ENCODE measurements around the gene PLXNA2.
A peak's percentile ranks its signal among the peaks of the same experiment; 100 is the strongest.

The PLXNA2 gene

DNA sequence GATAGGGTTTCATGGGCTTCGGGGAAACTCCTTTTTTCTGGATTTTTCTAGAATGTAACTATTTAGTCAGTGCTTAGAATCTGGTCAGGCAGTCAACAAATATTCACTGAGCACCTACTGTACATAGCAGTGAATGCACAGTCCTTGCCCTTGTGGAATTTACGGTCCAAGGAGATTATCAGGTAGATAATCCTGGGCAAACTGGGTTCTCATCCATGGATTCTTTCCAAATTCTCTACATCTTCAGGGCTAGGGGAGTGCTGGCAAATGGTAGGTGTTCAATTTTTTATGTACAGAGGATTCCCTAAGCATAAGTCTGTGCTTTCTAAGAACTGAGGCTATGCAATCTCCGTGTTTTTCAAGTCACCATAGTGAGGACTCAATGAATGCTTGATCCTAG, 192.5 kb downstream of the PLXNA2 start:
- Histone ChIP-seq H3K27ac (ENCODE audit: low read length) (no peak overlapping the region), H3K9me3 (ENCODE audit: control insufficient read depth in 1 of 2, low read length in 2 of 2) (no peaks in the 10 kb centered on the region), H3K4me1 (ENCODE audit: control insufficient read depth in 1 of 2, insufficient read depth in 2 of 2, low read length in 2 of 2) (peaks cover 9 to 18% of the 10 kb centered on the region in 2 donors), H3K36me3 (ENCODE audit: control insufficient read depth in 1 of 2, insufficient read depth in 2 of 2, low read length in 2 of 2) (peaks cover 36 to 56% of the 10 kb centered on the region in 2 donors), H3K27me3 (ENCODE audit: low read depth, low read length) (no peaks in the 10 kb centered on the region), H3K4me3 (ENCODE audit: low read depth in 1 of 2, low read length in 2 of 2) (no peak overlapping the region)

DNA sequence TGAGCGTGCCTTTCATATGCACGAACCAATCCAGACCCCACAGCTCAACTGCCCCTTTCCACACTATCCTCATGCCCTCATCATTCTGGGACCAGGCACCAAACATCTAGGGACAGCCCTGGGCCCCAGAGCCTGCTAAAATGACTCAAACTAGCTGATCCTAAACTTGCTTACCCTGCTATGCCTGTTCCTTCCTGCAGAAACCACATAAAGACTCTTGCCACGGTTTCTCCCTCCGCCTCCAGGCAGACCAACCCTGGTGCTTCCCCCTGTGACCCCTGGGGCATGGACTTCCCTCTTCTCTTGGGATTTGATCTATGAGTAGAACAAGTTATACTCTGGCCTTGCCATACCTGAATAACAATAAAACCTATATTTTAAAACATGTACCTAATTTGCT, 195.3 kb downstream of the PLXNA2 start:
- Histone ChIP-seq H3K9me3 (ENCODE audit: control insufficient read depth in 1 of 2, low read length in 2 of 2) (no peaks in the 10 kb centered on the region), H3K4me3 (ENCODE audit: low read depth in 1 of 2, low read length in 2 of 2) (no peak overlapping the region), H3K27me3 (ENCODE audit: low read depth, low read length) (no peaks in the 10 kb centered on the region), H3K4me1 (ENCODE audit: control insufficient read depth in 1 of 2, insufficient read depth in 2 of 2, low read length in 2 of 2) (peaks cover 9 to 30% of the 10 kb centered on the region in 2 donors), H3K36me3 (ENCODE audit: control insufficient read depth in 1 of 2, insufficient read depth in 2 of 2, low read length in 2 of 2) (peaks cover 47% of the 10 kb centered on the region in 2 donors), H3K27ac (ENCODE audit: low read length) (no peak overlapping the region)

DNA sequence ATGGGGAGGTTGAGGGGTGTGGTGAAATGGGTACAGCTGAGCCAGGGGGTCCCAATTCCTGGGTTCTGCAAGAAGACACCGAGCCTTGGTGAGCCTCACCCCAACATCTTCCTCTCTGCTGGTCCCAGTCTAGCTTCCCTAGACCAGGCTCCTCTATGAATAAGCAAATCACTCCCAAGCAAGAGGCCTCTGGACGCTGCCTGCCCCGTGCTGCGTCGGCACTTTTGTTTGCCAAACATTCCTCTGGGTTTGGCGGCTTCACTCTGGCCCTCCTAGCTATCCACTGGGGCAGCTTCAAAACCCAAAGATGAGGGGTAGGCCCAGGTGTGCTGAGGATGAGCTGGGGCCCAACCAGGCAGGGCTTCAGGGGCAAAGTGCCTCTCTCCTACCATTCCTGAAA, 196.2 kb downstream of the PLXNA2 start:
- H3K9me3 ChIP-seq (ENCODE audit: control insufficient read depth in 1 of 2, low read length in 2 of 2), result no peaks in the 10 kb centered on the region
- H3K36me3 ChIP-seq (ENCODE audit: control insufficient read depth in 1 of 2, insufficient read depth in 2 of 2, low read length in 2 of 2), result peaks cover 43 to 47% of the 10 kb centered on the region in 2 donors
- H3K4me3 ChIP-seq (ENCODE audit: low read depth in 1 of 2, low read length in 2 of 2), result no peak overlapping the region
- H3K27me3 ChIP-seq (ENCODE audit: low read depth, low read length), result no peaks in the 10 kb centered on the region
- peak overlapping the region; percentile 54 for H3K27ac ChIP-seq (ENCODE audit: low read length)
- H3K4me1 ChIP-seq (ENCODE audit: control insufficient read depth in 1 of 2, insufficient read depth in 2 of 2, low read length in 2 of 2), result peaks cover 9 to 30% of the 10 kb centered on the region in 2 donors

DNA sequence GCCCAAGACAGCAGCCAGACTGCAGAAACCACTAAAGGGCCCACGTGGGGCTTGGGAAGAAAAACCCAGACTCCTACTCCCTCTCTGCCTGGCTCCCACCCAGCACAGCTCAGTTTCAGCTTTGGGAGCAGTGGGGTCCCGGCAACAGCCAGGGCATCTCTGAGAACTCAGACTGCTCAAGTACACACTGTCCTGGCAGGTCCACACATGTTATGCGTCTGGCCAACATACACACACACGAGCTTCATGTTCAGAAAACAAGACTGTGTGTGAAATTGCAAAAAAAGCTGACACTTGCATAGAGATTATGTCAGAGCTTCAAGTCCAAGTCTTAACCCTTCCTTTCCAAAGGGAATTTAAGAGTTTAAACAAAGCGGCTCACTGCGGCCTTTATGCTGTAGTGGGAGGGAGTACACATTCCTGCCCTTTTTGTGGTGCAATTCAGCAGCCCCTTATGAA, 196.7 kb downstream of the PLXNA2 start:
- peak overlapping the region; percentile 54 for H3K27ac ChIP-seq (ENCODE audit: low read length)
- H3K27me3 ChIP-seq (ENCODE audit: low read depth, low read length), result no peaks in the 10 kb centered on the region
- H3K9me3 ChIP-seq (ENCODE audit: control insufficient read depth in 1 of 2, low read length in 2 of 2), result no peaks in the 10 kb centered on the region
- H3K36me3 ChIP-seq (ENCODE audit: control insufficient read depth in 1 of 2, insufficient read depth in 2 of 2, low read length in 2 of 2), result peaks cover 43 to 47% of the 10 kb centered on the region in 2 donors
- no peak overlapping the region for H3K4me3 ChIP-seq (ENCODE audit: low read depth in 1 of 2, low read length in 2 of 2)
- peaks cover 9 to 30% of the 10 kb centered on the region in 2 donors for H3K4me1 ChIP-seq (ENCODE audit: control insufficient read depth in 1 of 2, insufficient read depth in 2 of 2, low read length in 2 of 2)

DNA sequence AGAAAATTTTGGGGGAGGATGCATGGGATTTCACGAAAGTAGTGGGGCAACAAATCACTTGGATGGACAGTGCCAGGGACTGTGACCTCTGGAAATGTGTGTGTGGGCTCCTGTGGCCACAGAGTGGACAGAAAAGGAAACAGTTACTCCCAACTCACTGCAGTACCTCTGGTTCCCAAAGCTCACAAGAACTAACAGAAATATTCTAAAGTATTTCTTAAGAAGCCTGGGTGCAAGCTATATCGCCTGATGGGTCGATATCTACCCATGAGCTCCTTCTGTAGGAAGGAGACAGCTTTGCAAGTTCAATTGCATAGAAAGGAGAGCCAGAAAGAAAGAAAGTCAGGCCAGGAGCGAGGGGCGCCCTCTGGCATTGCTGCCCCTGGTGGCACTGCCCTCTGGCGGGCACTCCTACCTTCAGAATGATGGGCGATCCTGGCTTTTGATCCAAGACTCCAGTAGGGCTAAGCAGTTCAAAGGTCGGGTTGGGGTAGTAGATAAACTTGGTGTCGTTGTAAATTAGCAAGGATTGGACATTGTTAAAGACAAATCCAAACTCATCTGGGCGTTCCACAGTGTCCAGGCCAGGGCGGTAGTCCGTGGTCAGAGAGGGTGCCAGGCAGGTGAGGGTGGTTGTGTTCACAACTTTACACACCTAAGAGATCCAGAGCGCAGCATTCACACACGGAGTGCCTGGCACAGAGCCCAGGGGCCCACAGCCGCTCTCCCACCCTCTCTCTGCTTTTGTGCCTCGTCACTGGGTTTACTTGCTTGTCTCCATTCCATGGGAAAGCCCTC, 198.5 kb downstream of the PLXNA2 start:
- H3K27ac ChIP-seq (ENCODE audit: low read length), result peak overlapping the region; percentile 10
- peaks cover 36 to 50% of the 10 kb centered on the region in 2 donors for H3K36me3 ChIP-seq (ENCODE audit: control insufficient read depth in 1 of 2, insufficient read depth in 2 of 2, low read length in 2 of 2)
- H3K9me3 ChIP-seq (ENCODE audit: control insufficient read depth in 1 of 2, low read length in 2 of 2), result no peaks in the 10 kb centered on the region
- peaks cover 9 to 30% of the 10 kb centered on the region in 2 donors for H3K4me1 ChIP-seq (ENCODE audit: control insufficient read depth in 1 of 2, insufficient read depth in 2 of 2, low read length in 2 of 2)
- H3K4me3 ChIP-seq (ENCODE audit: low read depth in 1 of 2, low read length in 2 of 2), result no peak overlapping the region
- H3K27me3 ChIP-seq (ENCODE audit: low read depth, low read length), result no peaks in the 10 kb centered on the region

DNA sequence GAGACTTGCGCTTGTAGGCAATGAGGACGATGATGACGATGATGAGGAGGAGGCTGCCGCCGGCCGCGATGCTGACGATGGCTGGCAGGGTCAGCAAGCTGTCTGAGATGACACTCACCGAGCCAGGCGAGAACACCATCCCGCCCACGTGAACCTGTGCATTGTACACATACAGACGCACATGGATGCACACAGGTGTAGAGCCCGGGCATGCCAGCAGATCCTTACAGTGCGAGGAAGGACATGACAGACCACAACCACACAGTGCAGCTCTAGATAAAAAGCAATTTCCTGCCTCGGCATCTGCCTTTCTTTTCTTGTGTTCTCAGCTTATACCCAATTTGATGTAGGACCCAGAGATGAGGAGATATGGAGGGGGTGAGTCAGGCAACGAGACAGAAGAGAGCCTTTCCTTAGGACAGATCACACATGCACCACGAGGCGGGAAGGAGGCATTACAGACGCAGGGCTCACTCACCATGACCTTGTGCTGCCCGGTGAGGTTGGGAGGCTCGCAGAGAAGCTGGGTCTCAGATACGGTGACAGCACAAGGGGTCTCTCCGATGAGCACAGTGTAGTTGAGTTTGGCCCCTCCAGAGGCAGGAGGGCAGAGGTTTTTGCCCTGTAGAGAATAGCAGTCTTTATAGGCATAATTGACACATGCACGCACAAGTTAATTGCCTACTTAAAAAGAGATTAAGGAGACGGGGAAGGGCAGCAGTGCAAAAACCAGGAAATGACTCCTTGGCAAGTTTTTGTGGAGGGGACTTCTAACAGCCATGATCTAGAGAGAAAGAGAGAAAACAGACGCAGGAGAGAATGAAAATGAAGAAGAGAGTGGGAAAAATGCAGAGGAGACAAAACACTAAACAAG, 199.4 kb downstream of the PLXNA2 start:
- Histone ChIP-seq H3K4me1 (ENCODE audit: control insufficient read depth in 1 of 2, insufficient read depth in 2 of 2, low read length in 2 of 2) (peaks cover 9 to 30% of the 10 kb centered on the region in 2 donors), H3K27ac (ENCODE audit: low read length) (no peak overlapping the region), H3K4me3 (ENCODE audit: low read depth in 1 of 2, low read length in 2 of 2) (no peak overlapping the region), H3K27me3 (ENCODE audit: low read depth, low read length) (no peaks in the 10 kb centered on the region), H3K9me3 (ENCODE audit: control insufficient read depth in 1 of 2, low read length in 2 of 2) (no peaks in the 10 kb centered on the region), H3K36me3 (ENCODE audit: control insufficient read depth in 1 of 2, insufficient read depth in 2 of 2, low read length in 2 of 2) (peaks cover 44 to 57% of the 10 kb centered on the region in 2 donors)

DNA sequence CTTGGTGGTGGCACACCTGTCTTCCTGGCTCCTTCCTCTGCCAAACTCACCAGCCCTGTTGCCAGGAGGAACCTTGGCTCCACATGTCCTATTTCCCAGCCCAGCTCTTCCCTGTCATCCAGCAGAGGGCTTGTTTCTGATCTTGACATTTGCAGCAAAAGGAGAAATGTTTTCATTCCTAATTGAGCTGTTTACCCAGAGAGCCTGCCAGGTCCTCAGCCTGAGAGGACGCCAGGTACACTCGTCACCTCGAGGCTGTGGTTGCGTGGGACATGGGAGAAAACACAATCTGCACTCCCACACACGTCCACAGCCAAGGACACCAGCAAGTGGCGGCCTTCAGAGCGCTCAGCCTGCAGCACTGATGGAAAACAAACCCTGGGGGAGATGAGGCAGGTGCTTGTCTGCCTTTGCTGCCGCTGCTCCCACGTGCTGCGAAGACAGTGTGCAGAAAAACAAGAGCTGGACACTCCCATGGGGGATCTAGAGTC, 200.4 kb downstream of the PLXNA2 start:
- no peaks in the 10 kb centered on the region for H3K27me3 ChIP-seq (ENCODE audit: low read depth, low read length)
- H3K9me3 ChIP-seq (ENCODE audit: control insufficient read depth in 1 of 2, low read length in 2 of 2), result no peaks in the 10 kb centered on the region
- H3K36me3 ChIP-seq (ENCODE audit: control insufficient read depth in 1 of 2, insufficient read depth in 2 of 2, low read length in 2 of 2), result peaks cover 41 to 66% of the 10 kb centered on the region in 2 donors

DNA sequence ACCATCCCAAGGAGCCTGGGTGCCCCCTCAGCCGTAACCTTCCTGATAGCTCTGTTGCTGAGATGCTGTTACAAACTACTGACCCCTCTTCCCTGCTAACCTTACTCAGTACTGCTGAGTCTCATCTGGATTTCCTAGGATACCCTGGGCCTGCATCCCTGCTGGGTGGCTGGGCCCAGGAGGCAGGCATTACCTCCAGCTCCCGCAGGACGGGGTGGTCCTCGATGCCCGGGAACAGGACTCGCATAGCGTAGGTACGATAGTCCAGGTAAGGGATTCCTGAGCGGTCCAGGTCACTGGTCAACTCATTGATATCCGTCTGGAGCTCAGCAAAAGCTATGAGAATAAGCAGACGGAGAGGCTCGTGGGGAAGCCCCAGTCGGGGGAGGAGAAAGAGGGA, 201.3 kb downstream of the PLXNA2 start:
- peaks cover 44 to 74% of the 10 kb centered on the region in 2 donors for H3K36me3 ChIP-seq (ENCODE audit: control insufficient read depth in 1 of 2, insufficient read depth in 2 of 2, low read length in 2 of 2)
- no peaks in the 10 kb centered on the region for H3K27me3 ChIP-seq (ENCODE audit: low read depth, low read length)
- H3K4me3 ChIP-seq (ENCODE audit: low read depth in 1 of 2, low read length in 2 of 2), result no peak overlapping the region
- no peak overlapping the region for H3K27ac ChIP-seq (ENCODE audit: low read length)
- H3K4me1 ChIP-seq (ENCODE audit: control insufficient read depth in 1 of 2, insufficient read depth in 2 of 2, low read length in 2 of 2), result peaks cover 6 to 23% of the 10 kb centered on the region in 2 donors
- no peaks in the 10 kb centered on the region for H3K9me3 ChIP-seq (ENCODE audit: control insufficient read depth in 1 of 2, low read length in 2 of 2)

More for the DNA sequence above, 200.4 kb downstream of the PLXNA2 start:
- no peak overlapping the region for H3K4me3 ChIP-seq (ENCODE audit: low read depth in 1 of 2, low read length in 2 of 2)
- peaks cover 9 to 30% of the 10 kb centered on the region in 2 donors for H3K4me1 ChIP-seq (ENCODE audit: control insufficient read depth in 1 of 2, insufficient read depth in 2 of 2, low read length in 2 of 2)
- H3K27ac ChIP-seq (ENCODE audit: low read length), result no peak overlapping the region

DNA sequence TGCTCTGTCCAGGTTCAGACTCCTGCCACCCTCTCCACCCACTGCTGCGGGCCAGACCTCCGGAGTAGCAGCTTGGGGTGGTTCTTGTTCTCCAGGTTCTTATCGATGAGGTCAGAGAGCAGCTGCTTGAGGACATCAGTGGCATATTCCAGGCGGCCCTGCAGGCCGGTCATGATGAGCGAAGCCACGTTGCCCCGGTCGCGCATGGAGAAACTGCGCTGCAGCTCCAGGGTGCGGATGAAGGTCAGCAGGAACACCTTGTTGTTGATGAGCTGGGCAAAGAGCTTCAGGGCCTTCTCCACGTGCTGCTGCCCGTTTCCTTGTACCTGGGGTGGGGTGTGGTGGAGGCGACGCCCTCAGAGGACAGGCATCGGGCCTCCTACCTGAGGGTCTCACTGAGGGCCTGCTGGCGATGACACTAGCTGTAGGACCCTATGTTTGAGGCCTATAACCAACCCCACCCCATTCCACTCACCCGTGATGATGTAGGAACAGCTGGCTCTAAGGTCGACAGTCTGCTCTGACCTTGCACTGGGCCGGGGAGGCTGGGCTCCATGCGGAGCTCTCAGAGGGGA, 202.1 kb downstream of the PLXNA2 start:
- peaks cover 0 to 16% of the 10 kb centered on the region in 2 donors for H3K4me1 ChIP-seq (ENCODE audit: control insufficient read depth in 1 of 2, insufficient read depth in 2 of 2, low read length in 2 of 2)
- H3K27me3 ChIP-seq (ENCODE audit: low read depth, low read length), result no peaks in the 10 kb centered on the region
- no peaks in the 10 kb centered on the region for H3K9me3 ChIP-seq (ENCODE audit: control insufficient read depth in 1 of 2, low read length in 2 of 2)
- no peak overlapping the region for H3K27ac ChIP-seq (ENCODE audit: low read length)
- H3K4me3 ChIP-seq (ENCODE audit: low read depth in 1 of 2, low read length in 2 of 2), result no peak overlapping the region
- H3K36me3 ChIP-seq (ENCODE audit: control insufficient read depth in 1 of 2, insufficient read depth in 2 of 2, low read length in 2 of 2), result peaks cover 44 to 82% of the 10 kb centered on the region in 2 donors

DNA sequence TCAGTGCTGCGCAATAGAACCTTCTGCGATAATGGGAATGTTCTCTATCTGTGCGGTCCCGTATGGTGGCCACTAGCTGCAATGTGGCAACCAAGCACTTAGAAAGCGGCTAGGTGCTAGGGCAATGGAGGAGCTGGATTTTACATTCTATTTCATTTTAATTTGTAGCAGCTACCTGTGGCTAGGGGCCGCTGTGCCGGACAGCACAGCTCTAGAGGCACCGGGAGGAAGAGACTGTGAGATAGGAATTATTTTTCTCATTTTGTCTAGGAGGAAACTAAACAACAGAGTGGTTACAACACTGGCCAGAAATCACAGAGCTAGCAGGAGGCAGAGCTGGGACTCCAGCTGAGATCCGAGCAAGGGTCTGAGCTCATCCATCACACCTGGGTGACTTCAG, 202.7 kb downstream of the PLXNA2 start:
- H3K9me3 ChIP-seq (ENCODE audit: control insufficient read depth in 1 of 2, low read length in 2 of 2), result no peaks in the 10 kb centered on the region
- no peaks in the 10 kb centered on the region for H3K27me3 ChIP-seq (ENCODE audit: low read depth, low read length)
- H3K4me3 ChIP-seq (ENCODE audit: low read depth in 1 of 2, low read length in 2 of 2), result no peak overlapping the region
- H3K4me1 ChIP-seq (ENCODE audit: control insufficient read depth in 1 of 2, insufficient read depth in 2 of 2, low read length in 2 of 2), result peaks cover 0 to 11% of the 10 kb centered on the region in 2 donors
- no peak overlapping the region for H3K27ac ChIP-seq (ENCODE audit: low read length)
- H3K36me3 ChIP-seq (ENCODE audit: control insufficient read depth in 1 of 2, insufficient read depth in 2 of 2, low read length in 2 of 2), result peaks cover 46 to 88% of the 10 kb centered on the region in 2 donors

DNA sequence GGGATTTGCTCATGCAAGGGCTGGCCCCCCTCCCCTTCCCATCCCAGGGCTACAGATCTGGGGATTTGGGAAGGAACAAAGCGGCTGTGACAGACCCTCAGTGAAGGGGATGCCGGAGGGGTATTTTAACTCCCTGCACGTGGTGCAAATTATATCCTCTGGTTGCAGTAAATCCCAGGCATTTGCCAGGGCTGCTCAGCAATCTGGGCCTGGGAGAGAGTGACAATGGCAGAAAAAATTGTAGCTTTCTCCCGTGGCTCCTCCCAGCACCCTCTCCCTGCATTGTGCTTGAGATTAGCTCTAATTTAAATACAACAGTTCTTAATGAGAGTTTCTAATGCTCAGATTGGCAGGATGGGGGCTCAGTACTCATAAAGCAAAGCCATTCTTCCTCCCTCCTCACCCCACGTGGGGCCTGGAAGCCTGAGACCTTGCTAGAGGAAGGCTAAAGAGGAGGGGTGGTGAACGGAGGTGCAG, 203.3 kb downstream of the PLXNA2 start:
- no peak overlapping the region for H3K4me3 ChIP-seq (ENCODE audit: low read depth in 1 of 2, low read length in 2 of 2)
- peaks cover 49 to 89% of the 10 kb centered on the region in 2 donors for H3K36me3 ChIP-seq (ENCODE audit: control insufficient read depth in 1 of 2, insufficient read depth in 2 of 2, low read length in 2 of 2)
- peaks cover 0 to 5% of the 10 kb centered on the region in 2 donors for H3K4me1 ChIP-seq (ENCODE audit: control insufficient read depth in 1 of 2, insufficient read depth in 2 of 2, low read length in 2 of 2)
- no peaks in the 10 kb centered on the region for H3K9me3 ChIP-seq (ENCODE audit: control insufficient read depth in 1 of 2, low read length in 2 of 2)
- no peaks in the 10 kb centered on the region for H3K27me3 ChIP-seq (ENCODE audit: low read depth, low read length)
- H3K27ac ChIP-seq (ENCODE audit: low read length), result no peak overlapping the region
